ENCODE results near the gene KCNH1. TPM values are rescaled to one million over a fixed set of nuclear protein-coding genes. Genes with fewer than 3 reads are reported as not detected.

Gene KCNH1
- total RNA-seq, 2 donors from 2014 or later, result 0.40 to 0.64 TPM

- intact Hi-C loops (cut with DNase I), result no loop called here
- H3K27ac ChIP-seq, result peak overlapping the region; percentile 27
These were observed 7.3 kb downstream of the KCNH1 start for GRCh38 chr1:211126622-211127021.

GRCh38 chr1:211118407-211119102 lies 15.4 kb downstream of the KCNH1 start:
- no peak for TF ChIP-seq CTCF (IDR thresholded peaks at IDR 0.05)
- Histone ChIP-seq H3K27ac (no peak overlapping the region), H3K9me3 (no peaks in the 10 kb centered on the region), H3K9ac (ENCODE audit: low read depth in 2 of 2, low read length in 2 of 2) (no peak overlapping the region), H3K36me3 (no peaks in the 10 kb centered on the region), H3K4me1 (no peaks in the 10 kb centered on the region), H3K27me3 (no peaks in the 10 kb centered on the region), H3K4me3 (no peak overlapping the region)
- intact Hi-C loops (cut with DNase I), result no loop called here
- no peak for DNase-seq

More at GRCh38 chr1:211126622-211127021, 7.3 kb downstream of the KCNH1 start:
- Histone ChIP-seq H3K9me3 (no peaks in the 10 kb centered on the region), H3K4me1 (no peaks in the 10 kb centered on the region), H3K27me3 (no peaks in the 10 kb centered on the region), H3K36me3 (no peaks in the 10 kb centered on the region), H3K4me3 (no peak overlapping the region), H3K9ac (ENCODE audit: low read depth in 2 of 2, low read length in 2 of 2) (no peak overlapping the region)
- no peak for DNase-seq
- no peak for TF ChIP-seq CTCF (IDR thresholded peaks at IDR 0.05)

- no peak for TF ChIP-seq CTCF (IDR thresholded peaks at IDR 0.05)
- Histone ChIP-seq H3K9me3 (no peaks in the 10 kb centered on the region), H3K27me3 (no peaks in the 10 kb centered on the region), H3K4me1 (no peaks in the 10 kb centered on the region), H3K27ac (no peak overlapping the region), H3K36me3 (no peaks in the 10 kb centered on the region), H3K4me3 (no peak overlapping the region), H3K9ac (ENCODE audit: low read depth in 2 of 2, low read length in 2 of 2) (no peak overlapping the region)
- intact Hi-C loops (cut with DNase I), result no loop called here
- DNase-seq, result no peak
These were observed 19.5 kb downstream of the KCNH1 start for GRCh38 chr1:211114446-211114845.

GRCh38 chr1:211113566-211113965 lies 20.4 kb downstream of the KCNH1 start:
- H3K27me3 ChIP-seq, result no peaks in the 10 kb centered on the region
- no peaks in the 10 kb centered on the region for H3K4me1 ChIP-seq
- no peaks in the 10 kb centered on the region for H3K36me3 ChIP-seq
- H3K9me3 ChIP-seq, result no peaks in the 10 kb centered on the region
- intact Hi-C loops (cut with DNase I), result no loop called here
- DNase-seq, result no peak
- H3K9ac ChIP-seq (ENCODE audit: low read depth in 2 of 2, low read length in 2 of 2), result no peak overlapping the region
- no peak overlapping the region for H3K27ac ChIP-seq
- TF ChIP-seq CTCF (IDR thresholded peaks at IDR 0.05), result no peak
- H3K4me3 ChIP-seq, result no peak overlapping the region

- H3K27me3 ChIP-seq, result no peaks in the 10 kb centered on the region
- H3K27ac ChIP-seq, result no peak overlapping the region
- no peak overlapping the region for H3K4me3 ChIP-seq
- H3K9ac ChIP-seq (ENCODE audit: low read depth in 2 of 2, low read length in 2 of 2), result no peak overlapping the region
- H3K36me3 ChIP-seq, result no peaks in the 10 kb centered on the region
- H3K4me1 ChIP-seq, result no peaks in the 10 kb centered on the region
- no peak for TF ChIP-seq CTCF (IDR thresholded peaks at IDR 0.05)
- no peaks in the 10 kb centered on the region for H3K9me3 ChIP-seq
- no peak for DNase-seq
- intact Hi-C loops (cut with DNase I), result no loop called here
These were observed 22.6 kb downstream of the KCNH1 start for GRCh38 chr1:211111351-211111750.
